Globus pallidus (tissue), 1 donor: ENCODE measurements around the gene RNF150.
"Not testable (repeated sequence)": the region's sequence is repeated elsewhere in the genome, so short reads cannot be mapped to it uniquely, and the experiment has no call there.

Source experiments
- DNase-seq: peaks from one replicate; pipeline ENCODE4 v3.0.0-alpha.2; 2015; ENCODE audit warnings: low spot score

The RNF150 gene

GRCh38 chr4:140863197-140863596, 270.1 kb downstream of the RNF150 start:
- no peak for DNase-seq

- DNase-seq: no peak
Observed at GRCh38 chr4:140862177-140862442, 271.2 kb downstream of the RNF150 start.

- DNase-seq: peak; percentile 80
Observed at GRCh38 chr4:140861359-140862176, 271.7 kb downstream of the RNF150 start.

GRCh38 chr4:140858897-140859296, 274.4 kb downstream of the RNF150 start:
- DNase-seq: no peak

GRCh38 chr4:140857111-140857510, 276.2 kb downstream of the RNF150 start:
- DNase-seq: no peak

GRCh38 chr4:140856621-140857062, 276.6 kb downstream of the RNF150 start:
- DNase-seq: no peak

GRCh38 chr4:140854168-140854567, 279.1 kb downstream of the RNF150 start:
- DNase-seq: no peak

GRCh38 chr4:140851804-140852203, 281.5 kb downstream of the RNF150 start:
- no peak for DNase-seq

GRCh38 chr4:140851032-140851636, 282.1 kb downstream of the RNF150 start:
- DNase-seq: peak; percentile 51

GRCh38 chr4:140849526-140849925, 283.7 kb downstream of the RNF150 start:
- no peak for DNase-seq

- DNase-seq: no peak
Observed at GRCh38 chr4:140846736-140847135, 286.5 kb downstream of the RNF150 start.

- DNase-seq: no peak
Observed at GRCh38 chr4:140844061-140844460, 289.2 kb downstream of the RNF150 start.

- no peak for DNase-seq
Observed at GRCh38 chr4:140841186-140841585, 292.1 kb downstream of the RNF150 start.

- no peak for DNase-seq
Observed at GRCh38 chr4:140839888-140840790, 293.1 kb downstream of the RNF150 start.

GRCh38 chr4:140839406-140839805, 293.9 kb downstream of the RNF150 start:
- DNase-seq: no peak

GRCh38 chr4:140837736-140838135, 295.5 kb downstream of the RNF150 start:
- DNase-seq: peak; percentile 6

GRCh38 chr4:140834839-140835495, 298.3 kb downstream of the RNF150 start:
- no peak for DNase-seq

GRCh38 chr4:140833280-140833679, 300.0 kb downstream of the RNF150 start:
- DNase-seq: no peak

- DNase-seq: no peak
Observed at GRCh38 chr4:140829825-140830224, 303.4 kb downstream of the RNF150 start.

- no peak for DNase-seq
Observed at GRCh38 chr4:140826701-140827027, 306.6 kb downstream of the RNF150 start.

- not testable (repeated sequence) for DNase-seq
Observed at GRCh38 chr4:140820520-140820919, 312.7 kb downstream of the RNF150 start.

GRCh38 chr4:140819610-140820009, 313.7 kb downstream of the RNF150 start:
- no peak for DNase-seq
